ENCODE measurements around the gene TNNT3.
A peak's percentile ranks its signal among the peaks of the same experiment; 100 is the strongest.

The TNNT3 gene

GRCh38 chr11:1922481-1923081 lies 3.1 kb downstream of the TNNT3 start:
- ChIA-PET POLR2A (interaction anchor here (1.5 kb wide), 1 partner anchor 31 kb away, joined by 7 read pairs; no protein-coding TSS in a partner anchor), CTCF (interaction anchor here (0.8 to 3.1 kb wide), 10 partner anchors 17 to 114 kb away, joined by 3 to 23 read pairs (median 5); partner anchors contain the start of gene PRR33)
- no peak overlapping the region for H3K4me3 ChIP-seq (ENCODE audit: control insufficient read depth in 1 of 7, extremely low read depth in 1 of 7, insufficient read depth in 4 of 7, low read depth in 2 of 7, low read length in 6 of 7)
- whole genome bisulfite sequencing (ENCODE audit: insufficient coverage) = 97% methylated on average over 4 of the region's 14 CpGs
- H3K9me3 ChIP-seq (ENCODE audit: control extremely low read depth in 1 of 5, control insufficient read depth in 4 of 5, insufficient read depth in 2 of 5, low read depth in 1 of 5, low read length in 4 of 5) = no peaks in the 10 kb centered on the region
- DNase-seq = peak in 2 of 3 donors; percentile 38 to 56
- no peaks in the 10 kb centered on the region for H3K36me3 ChIP-seq (ENCODE audit: control insufficient read depth in 4 of 4, insufficient read depth in 4 of 4, low read length in 3 of 4)
- no peak overlapping the region for H3K27ac ChIP-seq (ENCODE audit: insufficient read depth in 1 of 2, low read depth in 1 of 2, low read length in 2 of 2, poor library complexity in 1 of 2, severe bottlenecking in 2 of 2)
- H3K27me3 ChIP-seq (replicated peaks in 2 of 5; ENCODE audit: control insufficient read depth in 4 of 5, insufficient read depth in 5 of 5, low read length in 4 of 5) = no peaks in the 10 kb centered on the region
- peaks cover 0 to 39% (median 27%) of the 10 kb centered on the region in 4 experiments for H3K4me1 ChIP-seq (ENCODE audit: control extremely low read depth in 1 of 4, control insufficient read depth in 4 of 4, insufficient read depth in 4 of 4, low read length in 3 of 4)

GRCh38 chr11:1923201-1923956 lies 3.9 kb downstream of the TNNT3 start:
- POLR2A ChIA-PET = interaction anchor here (1.5 kb wide), 1 partner anchor 32 kb away, joined by 7 read pairs; no protein-coding TSS in a partner anchor
- Histone ChIP-seq H3K4me3 (ENCODE audit: control insufficient read depth in 1 of 7, extremely low read depth in 1 of 7, insufficient read depth in 4 of 7, low read depth in 2 of 7, low read length in 6 of 7) (no peak overlapping the region), H3K36me3 (ENCODE audit: control insufficient read depth in 4 of 4, insufficient read depth in 4 of 4, low read length in 3 of 4) (no peaks in the 10 kb centered on the region), H3K4me1 (ENCODE audit: control extremely low read depth in 1 of 4, control insufficient read depth in 4 of 4, insufficient read depth in 4 of 4, low read length in 3 of 4) (peaks cover 0 to 39% (median 25%) of the 10 kb centered on the region in 4 experiments), H3K27ac (ENCODE audit: insufficient read depth in 1 of 2, low read depth in 1 of 2, low read length in 2 of 2, poor library complexity in 1 of 2, severe bottlenecking in 2 of 2) (no peak overlapping the region), H3K27me3 (replicated peaks in 2 of 5; ENCODE audit: control insufficient read depth in 4 of 5, insufficient read depth in 5 of 5, low read length in 4 of 5) (no peaks in the 10 kb centered on the region), H3K9me3 (ENCODE audit: control extremely low read depth in 1 of 5, control insufficient read depth in 4 of 5, insufficient read depth in 2 of 5, low read depth in 1 of 5, low read length in 4 of 5) (no peaks in the 10 kb centered on the region)
- CTCF ChIA-PET = interaction anchor here (0.8 to 3.1 kb wide), 5 partner anchors 28 to 113 kb away, joined by 3 to 23 read pairs (median 3); partner anchors contain the start of gene PRR33
- WGBS (ENCODE audit: insufficient coverage) = 93% methylated on average over 16 of the region's 22 CpGs
- DNase-seq = no peak

- POLR2A ChIA-PET = no interaction called here
- 97% methylated on average over 11 of the region's 17 CpGs for WGBS (ENCODE audit: insufficient coverage)
Measured at GRCh38 chr11:1924181-1924580, 4.7 kb downstream of the TNNT3 start.

GRCh38 chr11:1924646-1925372 lies 5.3 kb downstream of the TNNT3 start:
- H3K4me3 ChIP-seq (ENCODE audit: control insufficient read depth in 1 of 7, extremely low read depth in 1 of 7, insufficient read depth in 4 of 7, low read depth in 2 of 7, low read length in 6 of 7) = no peak overlapping the region
- H3K27me3 ChIP-seq (replicated peaks in 2 of 5; ENCODE audit: control insufficient read depth in 4 of 5, insufficient read depth in 5 of 5, low read length in 4 of 5) = no peaks in the 10 kb centered on the region
- peaks cover 0 to 48% (median 26%) of the 10 kb centered on the region in 4 experiments for H3K4me1 ChIP-seq (ENCODE audit: control extremely low read depth in 1 of 4, control insufficient read depth in 4 of 4, insufficient read depth in 4 of 4, low read length in 3 of 4)
- DNase-seq = no peak
- H3K36me3 ChIP-seq (ENCODE audit: control insufficient read depth in 4 of 4, insufficient read depth in 4 of 4, low read length in 3 of 4) = no peaks in the 10 kb centered on the region
- CTCF ChIA-PET = no interaction called here
- POLR2A ChIA-PET = no interaction called here
- no peaks in the 10 kb centered on the region for H3K9me3 ChIP-seq (ENCODE audit: control extremely low read depth in 1 of 5, control insufficient read depth in 4 of 5, insufficient read depth in 2 of 5, low read depth in 1 of 5, low read length in 4 of 5)
- H3K27ac ChIP-seq (ENCODE audit: insufficient read depth in 1 of 2, low read depth in 1 of 2, low read length in 2 of 2, poor library complexity in 1 of 2, severe bottlenecking in 2 of 2) = no peak overlapping the region
- WGBS (ENCODE audit: insufficient coverage) = 87% methylated on average over 10 of the region's 21 CpGs

More at GRCh38 chr11:1924181-1924580, 4.7 kb downstream of the TNNT3 start:
- Histone ChIP-seq H3K36me3 (ENCODE audit: control insufficient read depth in 4 of 4, insufficient read depth in 4 of 4, low read length in 3 of 4) (no peaks in the 10 kb centered on the region), H3K27me3 (replicated peaks in 2 of 5; ENCODE audit: control insufficient read depth in 4 of 5, insufficient read depth in 5 of 5, low read length in 4 of 5) (no peaks in the 10 kb centered on the region), H3K9me3 (ENCODE audit: control extremely low read depth in 1 of 5, control insufficient read depth in 4 of 5, insufficient read depth in 2 of 5, low read depth in 1 of 5, low read length in 4 of 5) (no peaks in the 10 kb centered on the region), H3K4me3 (ENCODE audit: control insufficient read depth in 1 of 7, extremely low read depth in 1 of 7, insufficient read depth in 4 of 7, low read depth in 2 of 7, low read length in 6 of 7) (no peak overlapping the region), H3K27ac (ENCODE audit: insufficient read depth in 1 of 2, low read depth in 1 of 2, low read length in 2 of 2, poor library complexity in 1 of 2, severe bottlenecking in 2 of 2) (no peak overlapping the region), H3K4me1 (ENCODE audit: control extremely low read depth in 1 of 4, control insufficient read depth in 4 of 4, insufficient read depth in 4 of 4, low read length in 3 of 4) (peaks cover 0 to 43% (median 23%) of the 10 kb centered on the region in 4 experiments)
- DNase-seq = no peak
- CTCF ChIA-PET = no interaction called here

- POLR2A ChIA-PET = no interaction called here
- DNase-seq = no peak
- Histone ChIP-seq H3K27me3 (replicated peaks in 2 of 5; ENCODE audit: control insufficient read depth in 4 of 5, insufficient read depth in 5 of 5, low read length in 4 of 5) (no peaks in the 10 kb centered on the region), H3K27ac (ENCODE audit: insufficient read depth in 1 of 2, low read depth in 1 of 2, low read length in 2 of 2, poor library complexity in 1 of 2, severe bottlenecking in 2 of 2) (no peak overlapping the region), H3K36me3 (ENCODE audit: control insufficient read depth in 4 of 4, insufficient read depth in 4 of 4, low read length in 3 of 4) (no peaks in the 10 kb centered on the region), H3K4me1 (ENCODE audit: control extremely low read depth in 1 of 4, control insufficient read depth in 4 of 4, insufficient read depth in 4 of 4, low read length in 3 of 4) (peaks cover 0 to 56% (median 30%) of the 10 kb centered on the region in 4 experiments), H3K9me3 (ENCODE audit: control extremely low read depth in 1 of 5, control insufficient read depth in 4 of 5, insufficient read depth in 2 of 5, low read depth in 1 of 5, low read length in 4 of 5) (no peaks in the 10 kb centered on the region), H3K4me3 (ENCODE audit: control insufficient read depth in 1 of 7, extremely low read depth in 1 of 7, insufficient read depth in 4 of 7, low read depth in 2 of 7, low read length in 6 of 7) (no peak overlapping the region)
- CTCF ChIA-PET = no interaction called here
- WGBS (ENCODE audit: insufficient coverage) = 98% methylated on average over 19 of the region's 23 CpGs
Measured at GRCh38 chr11:1925373-1926155, 6.1 kb downstream of the TNNT3 start.

- H3K4me1 ChIP-seq (ENCODE audit: control extremely low read depth in 1 of 4, control insufficient read depth in 4 of 4, insufficient read depth in 4 of 4, low read length in 3 of 4) = peaks cover 2 to 64% (median 34%) of the 10 kb centered on the region in 4 experiments
- no peaks in the 10 kb centered on the region for H3K36me3 ChIP-seq (ENCODE audit: control insufficient read depth in 4 of 4, insufficient read depth in 4 of 4, low read length in 3 of 4)
- 75% methylated on average over 36 of the region's 41 CpGs for WGBS (ENCODE audit: insufficient coverage)
- DNase-seq = peak; percentile 58 to 88 (median 85)
- H3K4me3 ChIP-seq (ENCODE audit: control insufficient read depth in 1 of 7, extremely low read depth in 1 of 7, insufficient read depth in 4 of 7, low read depth in 2 of 7, low read length in 6 of 7) = peak overlapping the region in 2 of 7 experiments; percentile 12 to 61
- CTCF ChIA-PET = interaction anchor here (0.7 to 1.9 kb wide), 2 partner anchors 28 to 36 kb away, joined by 3 to 6 read pairs; no protein-coding TSS in a partner anchor
- H3K27me3 ChIP-seq (replicated peaks in 2 of 5; ENCODE audit: control insufficient read depth in 4 of 5, insufficient read depth in 5 of 5, low read length in 4 of 5) = no peaks in the 10 kb centered on the region
- peak overlapping the region in 1 of 2 experiments; percentile 41 for H3K27ac ChIP-seq (ENCODE audit: insufficient read depth in 1 of 2, low read depth in 1 of 2, low read length in 2 of 2, poor library complexity in 1 of 2, severe bottlenecking in 2 of 2)
- no peaks in the 10 kb centered on the region for H3K9me3 ChIP-seq (ENCODE audit: control extremely low read depth in 1 of 5, control insufficient read depth in 4 of 5, insufficient read depth in 2 of 5, low read depth in 1 of 5, low read length in 4 of 5)
- POLR2A ChIA-PET = no interaction called here
Measured at GRCh38 chr11:1926156-1927025, 6.9 kb downstream of the TNNT3 start.

Data from common myeloid progenitor, CD34-positive (primary cell).